SW480 (cell line): ENCODE results near the gene ARID2.

ENCODE experiments used
- DNase-seq: peaks from one replicate; pipeline ENCODE4 v3.0.0-alpha.2; 2016; ENCODE audit warnings: low spot score

Gene ARID2

DNA sequence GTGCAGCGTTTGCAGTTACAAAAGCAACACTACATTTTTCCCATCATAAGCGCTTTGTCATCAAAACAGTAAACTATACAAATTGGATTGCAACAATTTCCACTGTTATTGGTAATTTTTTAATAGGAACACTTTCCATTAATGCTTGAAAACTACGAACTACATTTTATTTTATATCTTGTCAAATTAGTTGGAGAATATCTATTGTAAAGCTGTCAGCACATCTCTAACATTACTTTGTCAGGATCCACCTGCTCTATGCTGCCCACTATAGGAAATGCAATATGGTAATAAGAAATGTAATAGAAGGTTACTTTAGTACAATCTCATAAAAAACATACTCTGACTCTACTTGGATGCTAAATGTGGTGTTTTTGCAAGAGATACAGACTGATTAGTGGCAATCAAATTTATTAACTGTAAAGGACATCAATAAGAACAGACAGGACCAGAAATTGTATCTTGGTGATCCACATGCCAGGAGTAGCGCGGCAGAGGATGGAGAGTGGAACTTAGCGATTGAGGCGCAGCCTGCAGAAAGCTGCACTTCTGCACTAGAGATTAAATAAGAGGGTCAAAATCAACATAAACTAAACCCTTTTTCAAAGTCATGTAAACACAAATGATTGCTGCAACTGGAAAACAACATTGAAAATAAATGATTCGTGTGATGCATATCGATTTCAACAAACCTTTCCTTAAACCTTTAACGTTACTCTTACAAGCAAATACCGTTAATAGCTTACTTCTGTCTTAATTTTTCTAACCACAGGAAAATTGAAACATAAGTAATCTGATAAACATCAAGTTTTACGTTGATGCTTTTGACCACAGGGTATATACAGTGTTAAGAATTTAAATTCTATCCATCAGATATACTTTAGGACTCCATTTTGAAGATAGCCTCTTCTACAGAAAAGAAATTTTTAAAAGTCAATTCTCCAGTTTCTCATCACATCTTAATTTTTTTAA is 3.6 kb upstream of the ARID2 start:
- DNase-seq = peak; percentile 57

DNA sequence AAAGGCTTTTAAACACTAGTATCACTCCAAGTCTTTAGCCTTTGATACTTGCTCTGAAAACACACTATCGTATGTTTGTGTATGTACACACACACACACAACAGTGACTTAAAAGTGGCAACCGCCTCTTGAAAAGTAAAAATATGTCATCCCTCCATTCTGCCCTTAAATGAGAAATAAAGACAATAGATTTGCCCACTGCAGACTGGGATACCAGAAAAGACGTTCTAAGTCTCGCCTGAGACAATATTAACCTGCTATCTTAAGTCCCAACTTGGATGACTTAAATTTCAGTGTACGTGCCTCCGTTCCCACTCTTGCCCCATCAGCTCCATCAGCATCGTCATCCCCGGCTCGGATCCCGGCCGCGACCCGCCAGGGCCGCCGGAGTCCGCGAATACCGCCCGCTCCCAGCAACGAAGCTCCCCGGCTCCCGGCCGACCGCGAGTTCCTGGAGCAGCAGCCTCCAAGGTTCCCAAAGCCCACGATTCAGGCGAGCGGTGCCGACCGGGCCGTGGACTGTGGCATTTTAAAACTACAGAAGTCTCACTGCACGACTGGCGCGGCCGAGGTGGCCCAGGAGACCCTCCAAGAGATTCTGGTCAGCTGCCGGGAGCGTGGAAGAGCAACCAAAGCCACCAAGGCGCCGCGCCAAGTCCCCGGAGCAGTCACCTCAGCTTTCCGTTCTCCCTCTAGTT is 2.8 kb upstream of the ARID2 start:
- peak; percentile 34 for DNase-seq

DNA sequence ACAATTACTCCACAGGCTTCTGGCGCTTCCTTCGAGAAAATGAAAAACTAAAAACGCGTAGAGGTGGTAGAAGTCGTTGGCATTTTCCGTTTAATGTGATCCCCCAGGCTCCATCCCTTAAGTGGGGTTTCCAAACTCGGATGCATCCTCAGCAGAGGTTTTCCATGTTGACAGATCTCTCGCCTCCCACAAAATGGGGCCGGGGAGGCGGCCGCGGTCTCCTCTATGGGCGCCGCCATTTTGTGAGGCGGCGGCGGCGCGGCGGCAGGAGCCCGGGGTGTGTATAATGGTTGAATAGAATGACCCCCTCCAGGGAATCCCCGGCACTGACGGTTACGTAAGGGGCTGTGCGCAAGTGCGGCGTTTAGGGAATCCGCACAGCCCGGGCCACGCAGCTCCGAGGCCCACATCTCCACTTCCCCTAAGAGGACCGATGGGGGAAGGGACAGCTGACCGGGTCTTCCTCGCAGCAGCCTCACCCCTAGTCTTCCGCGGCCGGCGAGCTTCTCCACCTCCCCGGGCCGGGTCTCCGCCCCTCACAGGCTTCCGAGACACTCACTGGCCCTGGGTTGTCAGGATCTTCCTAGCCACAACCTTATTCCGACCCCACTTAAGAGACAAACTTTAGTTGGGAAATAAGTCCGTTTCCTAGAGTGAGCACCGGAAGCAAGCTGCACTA is 2.1 kb upstream of the ARID2 start:
- DNase-seq = peak; percentile 99

DNA sequence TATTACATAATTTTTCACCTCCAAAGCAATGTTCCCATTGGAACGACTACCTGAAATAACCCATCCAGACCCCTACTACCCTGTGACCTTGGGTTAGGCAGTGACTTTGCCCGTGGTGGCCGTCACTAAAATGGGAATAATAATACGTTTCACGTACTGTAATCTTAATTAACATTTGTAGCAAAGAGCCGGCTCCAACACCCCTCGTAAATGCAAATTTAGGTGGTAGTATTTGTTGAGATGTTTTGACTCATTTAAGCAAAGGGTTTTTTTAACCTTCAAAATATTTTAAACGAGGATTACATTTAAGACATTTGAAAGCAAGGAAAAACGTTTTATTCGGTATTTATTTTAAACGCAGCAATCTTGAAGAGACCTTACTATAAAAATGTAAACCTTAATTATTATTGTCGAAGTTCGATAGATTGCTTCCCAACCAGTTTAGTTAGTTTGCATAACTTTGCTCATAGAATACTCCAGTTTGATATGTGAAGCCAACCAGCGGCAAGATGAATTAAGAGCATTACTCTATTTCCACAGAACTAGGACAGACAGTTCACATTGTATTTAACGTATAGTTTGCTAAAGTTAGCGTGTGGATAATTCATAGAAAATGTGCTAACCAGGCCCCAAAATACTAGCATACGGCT is 1.4 kb upstream of the ARID2 start:
- DNase-seq = no peak

DNA sequence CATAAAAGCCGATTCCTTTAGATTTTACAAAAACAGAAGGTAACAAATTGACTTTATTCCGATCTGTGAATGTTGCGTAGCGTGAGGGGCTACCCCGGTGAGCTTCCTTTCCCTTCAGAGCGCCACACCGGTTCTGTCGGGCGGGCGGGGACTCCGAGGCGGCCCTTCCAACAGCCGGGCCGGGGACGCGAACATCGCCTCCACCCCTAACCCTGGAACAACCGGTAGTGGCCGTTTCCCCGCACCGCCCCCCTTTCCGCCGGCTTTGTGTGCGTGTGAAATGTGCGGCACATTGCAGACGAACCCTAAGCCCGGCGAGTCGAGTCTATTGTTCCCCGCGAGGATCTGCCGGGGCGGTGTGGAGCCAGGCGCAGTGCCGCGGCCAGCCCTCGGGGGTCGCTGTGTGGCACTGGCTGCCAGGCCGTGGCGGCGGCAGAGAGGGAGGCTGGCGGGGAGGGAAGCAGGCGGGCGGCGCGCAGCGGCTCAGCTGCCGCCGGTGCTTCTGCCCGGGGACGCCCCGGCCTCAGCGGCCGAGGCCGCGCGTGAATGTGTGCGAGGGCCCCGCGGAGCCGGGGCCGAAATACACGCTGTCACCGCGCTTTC is 775 bp upstream of the ARID2 start:
- DNase-seq = peak; percentile 96

DNA sequence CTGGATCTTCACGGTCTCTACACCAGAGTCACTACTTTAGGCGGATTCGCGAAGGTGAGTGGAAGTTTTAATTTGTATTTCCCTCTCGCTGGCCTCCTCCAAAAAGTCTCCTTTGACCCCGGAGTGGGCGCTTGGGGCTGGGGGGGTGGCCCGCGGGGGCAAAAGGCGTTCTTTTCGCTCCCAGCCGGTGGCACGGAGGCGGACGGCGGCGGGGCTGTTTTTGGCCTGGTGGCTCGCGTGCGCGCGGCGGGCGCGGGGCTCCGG is 510 bp downstream of the ARID2 start:
- peak; percentile 46 for DNase-seq

DNA sequence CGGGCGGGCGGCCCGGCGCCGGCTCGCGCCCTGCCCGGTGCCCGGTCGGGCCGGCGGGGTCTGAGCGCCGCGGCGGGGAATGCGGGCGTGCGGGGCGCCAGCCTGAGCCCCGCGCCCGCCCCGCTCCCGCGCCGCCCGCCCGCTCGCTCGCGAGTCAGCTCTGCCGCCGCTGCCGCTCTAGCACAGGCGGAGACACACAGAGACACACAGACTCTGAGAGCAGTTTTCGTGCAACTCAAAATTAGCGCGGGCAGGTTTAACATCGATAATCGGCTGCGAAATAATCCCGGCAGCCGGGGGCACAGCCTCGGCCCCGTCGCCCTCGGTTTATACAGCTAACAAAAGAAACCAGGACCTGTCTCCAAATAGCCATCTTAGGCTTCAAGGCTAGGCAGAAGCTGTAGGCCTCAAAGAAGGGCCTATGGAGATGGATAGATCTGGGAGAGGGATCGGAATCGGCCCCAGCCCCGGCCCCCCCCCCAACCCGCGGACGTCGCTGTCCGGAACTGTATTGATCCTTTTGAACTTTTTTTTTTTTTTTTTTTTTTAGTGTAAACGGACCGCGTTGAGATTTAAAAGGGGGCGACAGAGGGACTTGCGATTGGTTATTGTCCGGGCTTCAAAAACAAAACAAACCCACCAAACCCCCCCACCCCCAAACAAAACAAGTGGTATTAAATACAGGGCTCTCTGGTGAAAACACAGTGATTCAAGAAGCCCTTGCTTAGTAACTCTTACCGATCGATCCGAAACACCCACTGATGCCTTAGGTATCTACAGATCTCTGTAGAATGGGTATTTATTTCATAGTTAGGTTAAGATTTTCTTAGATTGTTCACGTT is 1.1 kb downstream of the ARID2 start:
- DNase-seq = peak; percentile 67

DNA sequence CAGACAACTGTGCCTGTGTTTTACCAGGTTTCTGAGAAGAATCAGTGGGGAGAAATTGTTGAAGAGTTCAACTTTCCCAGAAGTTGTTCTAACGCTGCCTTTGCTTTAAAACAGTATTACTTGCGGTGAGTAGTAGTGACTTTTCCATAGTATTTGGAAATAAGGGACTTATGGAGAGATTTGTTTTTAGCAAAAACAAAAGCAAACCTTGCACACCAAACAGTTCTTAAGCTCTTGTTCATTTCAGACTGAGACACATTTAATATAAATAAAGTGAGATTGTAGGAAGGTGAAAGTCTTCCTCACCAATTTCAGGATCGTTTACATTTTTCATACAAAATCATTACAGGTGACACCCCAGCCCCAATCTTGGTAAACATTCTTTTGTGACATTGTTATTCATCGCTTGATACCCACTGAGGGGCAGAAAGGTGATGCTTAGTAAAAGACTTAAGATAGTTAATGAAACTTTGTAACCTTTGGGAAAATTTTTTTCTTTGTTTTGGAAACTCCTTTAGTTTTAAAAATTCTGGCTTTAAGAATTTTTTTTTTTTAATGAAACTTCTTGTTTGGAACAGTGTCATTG is 1.8 kb downstream of the ARID2 start:
- no peak for DNase-seq

DNA sequence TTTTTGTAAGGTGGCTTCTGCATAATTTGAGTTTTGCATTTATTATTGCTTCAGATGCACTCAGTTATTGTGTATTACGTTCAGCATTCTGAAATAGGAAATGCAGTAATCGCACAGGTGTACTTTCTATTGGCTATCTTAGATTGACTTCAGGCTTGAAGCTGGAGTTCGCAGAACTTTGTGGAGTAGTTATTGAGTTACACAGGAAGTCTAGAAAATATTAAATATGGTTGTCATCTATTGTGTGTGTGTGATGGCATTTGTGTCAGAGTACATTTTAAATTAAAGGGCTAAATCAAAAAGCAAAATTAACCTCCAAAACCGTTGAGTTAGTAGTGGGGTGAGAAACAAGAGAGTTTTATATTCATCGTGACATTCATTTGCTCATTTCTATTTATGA is 2.7 kb downstream of the ARID2 start:
- DNase-seq = peak; percentile 35

DNA sequence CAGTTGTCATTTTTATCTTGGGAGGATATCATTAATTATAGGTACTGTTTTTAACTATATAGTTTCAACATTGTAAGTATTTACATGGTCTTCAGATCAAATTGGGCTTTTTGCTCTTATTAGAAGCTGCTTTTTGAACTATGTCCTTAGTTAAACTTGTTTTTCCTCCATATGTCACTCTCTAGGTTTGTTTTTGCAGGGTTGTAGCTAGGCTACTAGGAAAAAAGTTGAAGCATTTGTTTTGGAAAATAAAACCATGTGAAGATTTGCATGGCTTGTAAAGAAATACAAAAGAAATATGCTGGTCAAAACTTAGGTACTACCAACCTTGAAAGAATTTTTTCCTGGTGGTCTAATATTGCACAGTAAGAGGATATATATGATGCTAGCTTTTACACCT is 3.4 kb downstream of the ARID2 start:
- DNase-seq = no peak

DNA sequence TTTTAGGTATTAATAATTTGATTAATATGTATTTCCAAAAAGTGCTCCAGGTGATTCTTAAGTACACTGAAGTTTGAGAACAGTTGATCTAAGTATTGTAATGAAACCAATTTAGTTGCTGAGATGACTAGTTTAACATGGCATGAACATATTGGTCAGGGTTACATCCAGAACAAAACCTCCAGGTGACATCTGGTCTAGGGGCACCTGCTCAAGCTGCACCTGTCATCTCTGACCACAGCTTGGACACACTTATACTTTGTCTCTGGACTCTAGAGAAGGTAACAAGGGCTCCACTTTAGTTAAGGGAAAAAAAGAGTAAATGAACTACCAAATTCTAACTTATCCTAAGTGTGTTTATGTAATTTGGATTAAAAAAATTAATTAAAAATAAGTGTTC is 8.1 kb downstream of the ARID2 start:
- DNase-seq = no peak

DNA sequence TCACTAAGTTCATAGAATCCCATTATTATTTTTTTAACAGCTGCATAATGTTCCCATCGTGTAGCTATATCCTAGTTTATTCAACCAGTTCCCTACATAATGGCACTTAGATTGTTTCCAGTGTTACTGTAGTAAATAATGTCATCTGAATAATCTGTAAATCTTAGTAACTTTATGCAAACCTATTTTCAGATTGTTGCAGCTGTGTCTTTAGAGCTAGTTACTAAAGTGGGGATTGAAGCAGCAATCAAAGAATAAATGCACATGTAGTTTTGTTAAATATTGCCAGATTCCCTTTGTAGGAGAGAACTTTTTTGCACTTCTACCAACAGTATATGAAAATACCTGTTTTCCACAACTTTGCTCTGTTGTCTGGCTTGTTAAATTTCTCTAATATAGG is 13.1 kb downstream of the ARID2 start:
- DNase-seq = no peak

DNA sequence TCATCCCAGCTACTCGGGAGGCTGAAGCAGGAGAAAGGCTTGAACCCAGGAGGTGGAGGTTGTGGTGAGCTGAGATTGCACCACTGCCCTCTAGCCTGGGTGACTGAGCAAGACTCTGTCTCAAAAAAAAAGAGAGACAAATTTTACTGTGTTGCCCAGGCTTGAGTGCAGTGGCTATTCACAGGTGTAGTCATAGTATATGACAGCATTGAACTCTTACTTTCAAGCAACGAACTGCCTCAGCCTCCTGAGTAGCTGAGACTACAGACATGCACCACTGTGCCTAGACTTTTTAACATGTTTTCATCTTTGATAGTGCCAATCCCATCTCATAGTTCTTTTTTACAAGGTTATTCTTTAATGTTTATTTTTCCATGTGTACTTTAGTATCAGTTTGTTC is 13.7 kb downstream of the ARID2 start:
- DNase-seq = no peak

DNA sequence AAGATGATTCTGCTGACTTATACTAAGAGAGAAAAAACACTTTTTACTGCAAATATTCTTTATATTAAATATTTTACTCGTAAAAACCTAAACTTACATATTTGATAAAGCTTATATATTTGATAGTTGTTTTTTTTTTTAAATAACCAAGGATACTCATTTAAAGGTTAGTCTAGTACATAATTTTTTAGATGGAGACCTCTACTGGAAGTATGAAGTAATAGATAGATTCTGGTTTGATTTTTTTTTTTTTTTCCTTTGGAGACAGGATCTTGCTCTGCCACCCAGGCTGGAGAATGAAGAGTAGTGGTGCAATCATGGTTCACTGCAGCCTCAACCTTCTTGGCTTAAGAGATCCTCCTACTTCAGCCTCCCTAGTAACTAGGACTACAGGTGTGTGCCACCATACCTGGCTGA is 16.4 kb downstream of the ARID2 start:
- peak; percentile 49 for DNase-seq

DNA sequence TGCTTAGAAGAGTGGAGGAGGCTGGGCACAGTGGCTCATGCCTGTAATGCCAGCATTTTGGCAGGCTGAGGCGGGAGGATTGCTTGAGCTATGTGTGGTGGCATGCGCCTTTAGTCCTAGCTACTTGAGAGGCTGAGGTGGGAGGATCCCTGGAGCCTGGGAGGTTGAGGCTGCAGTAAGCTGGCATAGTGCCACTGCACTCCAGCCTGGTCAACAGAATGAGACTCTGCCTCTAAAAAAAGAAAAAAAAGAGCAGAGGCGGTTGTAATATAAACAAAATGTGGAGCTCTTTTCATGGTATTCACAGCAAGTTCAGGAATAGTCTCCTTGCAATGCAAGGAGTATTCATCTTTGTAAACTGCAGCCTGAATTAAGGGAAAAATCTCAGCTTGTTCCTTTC is 27.2 kb downstream of the ARID2 start:
- no peak for DNase-seq

DNA sequence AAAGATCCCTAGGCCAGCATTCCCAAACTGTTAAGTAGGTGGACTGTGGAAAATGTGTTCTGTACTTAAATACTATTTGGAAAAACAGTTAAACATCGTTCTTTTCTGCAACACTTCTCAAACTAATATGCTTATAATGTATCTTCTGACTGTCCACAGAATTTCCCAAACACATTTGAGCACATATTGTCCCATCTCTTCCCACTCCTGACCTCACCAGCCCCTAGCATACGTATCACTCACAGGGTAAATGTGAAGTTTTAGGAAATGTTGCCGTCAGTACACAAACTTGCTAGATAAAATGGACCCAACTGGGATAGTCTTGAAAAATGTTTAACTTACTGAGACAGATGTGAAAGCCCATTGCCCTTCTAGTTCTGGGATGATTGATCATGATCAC is 27.7 kb downstream of the ARID2 start:
- no peak for DNase-seq

DNA sequence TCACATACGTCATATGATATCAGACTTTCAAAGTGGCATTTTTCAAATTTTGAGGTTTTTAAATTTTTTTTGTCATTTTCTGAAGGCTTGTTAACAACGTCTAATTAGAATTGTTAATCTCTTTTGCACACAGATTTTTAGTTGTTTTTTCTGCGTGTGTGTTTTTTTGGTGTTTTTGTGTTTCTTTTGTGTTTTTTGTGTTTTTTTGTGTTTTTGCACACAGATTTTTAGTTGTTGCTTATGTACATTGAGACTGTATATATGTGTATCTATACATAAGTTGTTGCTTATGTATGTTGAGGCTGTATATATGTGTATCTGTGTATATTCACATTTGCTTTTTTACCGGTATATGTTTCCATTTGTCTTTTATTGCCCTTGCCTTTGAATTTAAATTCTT is 30.8 kb downstream of the ARID2 start:
- no peak for DNase-seq

DNA sequence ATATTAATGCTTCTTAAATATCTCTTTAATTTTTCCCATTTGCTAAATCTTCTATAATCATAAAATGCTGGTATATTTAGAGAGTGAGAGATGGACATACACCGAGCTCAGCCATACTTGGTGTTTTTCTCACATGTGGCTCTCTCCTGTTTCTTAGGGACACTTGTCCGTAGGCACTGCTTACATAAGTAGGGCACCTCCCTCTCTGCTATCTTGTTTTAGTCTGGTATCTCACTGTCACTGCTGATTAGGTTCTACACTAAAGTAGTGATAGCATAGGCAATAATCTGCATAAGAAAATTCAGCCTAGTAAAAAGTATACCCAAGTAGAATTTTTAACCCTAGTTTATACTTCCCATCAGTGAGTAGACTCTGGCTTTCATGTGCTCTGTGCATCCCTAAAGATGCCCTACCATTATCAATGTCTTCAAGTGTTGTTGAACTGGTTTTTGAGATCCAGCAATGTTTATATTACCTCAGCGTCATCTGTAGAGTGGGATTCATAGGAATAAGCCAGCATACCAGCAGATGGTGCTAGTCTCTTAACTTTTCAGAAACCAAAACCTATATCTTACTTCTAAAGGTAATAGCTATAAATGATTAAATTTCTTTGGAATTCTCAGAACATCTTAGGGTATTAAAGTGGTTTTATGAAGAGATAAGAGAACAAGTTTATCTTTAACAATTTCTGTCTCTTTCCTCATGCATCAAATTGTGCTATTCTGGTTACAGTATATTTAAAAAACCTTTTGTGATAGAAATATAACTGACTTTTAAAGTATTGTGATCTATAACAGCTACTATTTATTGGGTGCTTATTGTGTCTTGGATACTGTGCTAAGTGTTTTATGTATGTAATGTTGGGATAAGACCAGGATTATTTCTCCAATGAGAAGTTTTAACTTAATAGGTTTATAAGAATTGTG is 32.9 kb downstream of the ARID2 start:
- DNase-seq = peak; percentile 36

DNA sequence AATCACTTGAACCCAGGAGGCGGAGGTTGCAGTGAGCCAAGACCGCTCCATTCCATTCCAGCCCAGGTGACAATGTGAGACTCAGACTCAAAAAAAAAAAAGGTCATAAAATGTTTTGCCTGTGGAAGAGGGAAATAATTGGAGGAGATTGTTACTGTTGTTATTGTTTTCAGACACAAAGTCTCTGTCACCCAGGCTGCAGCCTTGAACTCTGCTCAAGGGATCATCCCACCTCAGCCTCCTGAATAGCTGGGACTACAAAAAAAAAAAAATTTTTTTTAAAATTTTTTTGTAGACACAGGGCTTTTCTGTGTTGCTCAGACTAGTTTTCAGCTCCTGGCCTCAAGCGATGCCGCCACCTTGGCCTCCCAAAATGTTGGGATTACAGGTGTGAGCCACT is 33.9 kb downstream of the ARID2 start:
- no peak for DNase-seq

DNA sequence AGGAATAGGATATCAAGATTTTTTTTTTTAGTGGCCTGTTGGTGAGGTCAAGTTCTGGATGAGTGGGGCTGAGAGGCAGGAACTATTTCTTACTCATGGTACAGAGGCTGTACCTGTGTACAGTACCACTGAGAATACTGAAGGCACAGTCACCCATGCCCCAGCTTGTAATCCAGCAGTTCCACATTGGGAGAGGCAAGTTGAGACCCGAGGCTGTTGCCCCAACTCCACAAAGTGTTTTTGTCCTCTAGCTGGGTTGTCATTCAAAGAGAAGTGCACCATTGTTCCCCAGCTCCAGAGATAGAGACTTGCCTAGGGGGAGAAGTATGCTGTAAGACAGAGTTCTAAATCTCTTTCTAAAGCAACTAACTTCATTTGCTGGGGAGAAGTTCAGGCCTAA is 38.7 kb downstream of the ARID2 start:
- no peak for DNase-seq
